ENCODE data around the gene KRTAP10-9.
A peak's percentile ranks its signal among the peaks of the same experiment; 100 is the strongest.
"Not testable (repeated sequence)": the region's sequence is repeated elsewhere in the genome, so short reads cannot be mapped to it uniquely, and the experiment has no call there.

Gene KRTAP10-9

DNA sequence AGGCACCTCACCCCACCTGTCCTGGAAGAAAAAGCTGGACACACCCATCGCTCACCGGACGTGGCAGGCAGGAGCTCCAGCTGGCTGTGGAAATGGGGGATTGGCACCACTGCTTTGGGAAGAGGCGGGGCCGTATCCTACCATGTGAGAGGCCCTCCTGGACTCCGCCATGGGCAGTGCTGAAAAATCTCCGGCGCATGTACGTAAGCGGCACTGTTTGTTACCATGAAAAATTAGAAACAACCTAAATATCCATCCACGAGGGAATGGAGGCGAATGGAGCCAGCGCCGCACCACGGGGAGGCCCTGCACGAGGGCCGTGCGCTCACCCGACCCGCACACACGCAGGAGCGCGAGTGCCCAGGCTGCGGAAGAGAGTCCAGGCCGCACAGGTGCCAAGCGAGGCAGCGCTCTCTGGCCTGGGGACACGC, 11.9 kb upstream of the KRTAP10-9 start:
- DNase-seq (ENCODE audit: low read depth in 2 of 2, low spot score in 1 of 2), result no peak

DNA sequence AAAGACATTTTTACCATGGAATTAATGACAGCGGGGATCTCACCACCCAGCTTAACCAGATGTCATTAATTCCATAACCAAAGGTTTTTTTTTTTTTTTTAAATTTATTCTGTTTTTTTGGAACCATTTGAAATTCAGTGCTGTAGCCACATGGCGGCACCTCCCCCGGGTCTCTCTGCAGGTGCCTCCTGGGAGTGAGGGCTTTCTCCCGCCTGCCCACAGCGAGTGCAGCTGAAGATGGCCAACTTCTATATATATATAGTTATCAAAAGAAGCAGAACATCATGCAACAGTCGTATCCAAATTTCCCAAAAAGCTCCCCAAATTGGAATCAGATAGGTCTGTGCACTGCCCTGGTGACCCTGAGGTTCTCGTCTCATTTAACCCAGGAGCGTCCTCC, 11.4 kb upstream of the KRTAP10-9 start:
- no peak for DNase-seq (ENCODE audit: low read depth in 2 of 2, low spot score in 1 of 2)

DNA sequence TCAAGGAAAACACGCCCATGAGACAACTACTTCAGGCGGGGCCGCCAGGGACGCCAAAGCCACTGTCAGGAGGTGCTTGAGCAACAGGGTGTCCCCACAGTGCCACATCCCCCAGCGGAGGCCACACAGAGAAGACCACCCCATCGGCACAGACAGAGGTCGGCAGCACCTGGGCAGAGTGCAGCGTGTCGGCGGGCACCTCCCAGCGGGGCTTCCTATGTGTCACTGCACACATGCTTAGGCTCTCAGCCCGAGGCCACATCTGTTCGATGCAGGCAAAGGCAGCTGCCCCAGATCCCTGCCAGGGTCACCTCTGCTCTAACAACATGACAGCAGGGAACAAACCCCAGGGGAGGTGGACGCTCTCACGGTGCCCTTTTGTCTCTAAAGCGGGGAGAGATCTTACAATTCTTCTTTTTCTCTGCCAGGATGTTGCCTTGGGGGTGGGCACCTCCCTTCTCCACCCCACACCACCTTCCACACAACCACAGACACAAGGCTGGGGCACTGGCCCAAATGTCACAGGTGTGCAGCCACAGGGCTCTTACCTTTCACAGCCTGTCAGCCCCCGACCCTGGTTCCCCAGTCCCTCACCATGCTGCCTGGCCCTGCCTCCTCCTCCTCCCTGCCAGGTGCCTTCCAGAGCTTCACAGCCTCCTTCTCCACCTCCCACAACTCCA, 10.8 kb upstream of the KRTAP10-9 start:
- no peak for DNase-seq (ENCODE audit: low read depth in 2 of 2, low spot score in 1 of 2)

DNA sequence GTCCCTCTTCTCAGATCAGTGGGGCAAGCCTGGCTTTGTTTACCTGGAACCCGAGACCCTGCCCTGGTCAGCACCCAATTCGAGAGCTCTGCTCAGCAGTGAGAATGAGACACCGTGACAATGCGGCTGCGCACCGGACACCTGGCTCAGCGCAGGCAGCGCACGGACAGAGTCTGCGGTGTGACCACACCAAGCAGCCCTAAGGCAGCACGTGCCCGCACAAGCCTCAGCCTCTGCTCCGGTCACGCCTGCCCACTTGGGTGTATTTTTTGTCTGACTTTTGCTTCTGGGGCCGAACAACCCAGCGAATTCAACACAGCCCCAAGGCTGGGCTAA, 10.3 kb upstream of the KRTAP10-9 start:
- DNase-seq (ENCODE audit: low read depth in 2 of 2, low spot score in 1 of 2), result no peak

DNA sequence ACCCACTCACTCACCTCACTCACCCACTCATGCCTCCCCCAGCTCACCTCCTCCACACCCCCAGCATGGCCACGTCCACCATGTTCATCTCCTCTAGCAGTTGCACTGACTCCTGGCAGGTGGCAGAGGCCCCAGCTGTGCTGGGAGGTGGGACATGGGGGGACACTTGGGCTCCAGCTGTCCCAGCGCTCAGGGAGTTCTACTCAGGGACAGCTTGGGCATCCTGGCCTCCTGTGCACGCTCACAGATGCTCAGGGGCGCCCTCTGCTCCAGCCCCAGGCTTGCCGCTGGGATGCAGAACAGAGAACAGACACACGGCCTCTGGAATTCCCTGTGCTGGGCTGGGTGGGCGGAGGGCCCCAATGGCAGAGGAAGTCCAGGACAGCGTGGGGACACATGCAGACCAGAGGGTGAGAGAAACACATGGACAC, 9.8 kb upstream of the KRTAP10-9 start:
- no peak for DNase-seq (ENCODE audit: low read depth in 2 of 2, low spot score in 1 of 2)

DNA sequence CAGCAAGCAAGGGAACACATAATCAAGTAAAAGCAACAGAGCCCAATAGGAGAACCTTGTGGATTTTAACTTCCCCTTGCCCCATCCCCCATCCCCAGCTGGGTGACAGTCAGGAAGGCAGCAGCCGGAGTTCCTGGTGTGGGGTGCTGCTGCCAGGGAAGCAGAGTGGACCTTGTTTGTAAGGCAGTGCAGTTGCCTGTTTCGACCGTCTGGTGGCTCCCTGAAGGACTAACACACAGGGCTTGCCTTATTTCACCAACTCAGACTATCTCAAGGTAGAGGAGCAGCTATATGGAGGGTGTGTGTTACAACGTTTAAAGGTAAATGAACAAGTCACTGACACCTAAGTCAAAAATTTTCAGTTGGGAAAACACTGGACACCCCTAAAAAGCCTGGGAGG, 8.4 kb upstream of the KRTAP10-9 start:
- DNase-seq (ENCODE audit: low read depth in 2 of 2, low spot score in 1 of 2), result no peak

DNA sequence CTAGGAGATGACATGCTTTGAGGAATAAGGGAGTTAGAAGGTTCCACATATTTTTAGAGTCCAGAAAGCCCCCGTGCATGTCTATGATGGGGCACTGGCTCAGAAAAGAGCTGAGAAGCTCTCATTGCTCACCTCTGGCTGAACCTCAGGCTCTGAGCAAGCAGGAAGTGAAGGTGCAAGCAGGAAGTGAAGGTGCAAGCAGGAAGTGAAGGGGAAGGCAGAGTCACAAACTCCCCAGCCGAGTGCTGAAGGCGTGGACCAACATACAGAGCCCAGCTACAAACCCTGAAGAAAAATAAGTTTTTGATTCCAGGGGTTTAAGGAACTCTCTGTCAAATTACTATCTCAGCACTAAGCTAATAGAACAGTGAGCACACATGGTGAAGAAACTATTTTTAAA, 8.0 kb upstream of the KRTAP10-9 start:
- DNase-seq (ENCODE audit: low read depth in 2 of 2, low spot score in 1 of 2), result peak in 1 of 2 donors; percentile 34

DNA sequence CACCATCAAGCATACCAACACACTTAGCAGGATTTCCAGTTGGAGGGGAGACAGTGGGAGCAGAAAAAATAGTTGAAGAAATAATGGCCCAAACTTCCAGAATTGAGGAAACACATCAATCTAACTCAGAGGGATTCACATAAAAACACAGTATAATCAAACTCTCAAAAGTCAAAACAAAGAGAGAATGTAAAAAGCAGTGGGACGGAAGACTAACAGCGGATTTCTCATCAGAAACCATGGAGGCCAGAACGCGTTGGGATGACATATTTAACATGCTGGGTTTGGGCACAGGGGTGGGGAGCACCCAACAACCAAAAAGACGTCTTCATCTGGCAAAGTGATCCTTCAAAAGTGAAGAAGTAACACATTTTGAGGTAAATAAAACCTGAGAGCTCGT, 7.0 kb upstream of the KRTAP10-9 start:
- DNase-seq (ENCODE audit: low read depth in 2 of 2, low spot score in 1 of 2), result no peak

DNA sequence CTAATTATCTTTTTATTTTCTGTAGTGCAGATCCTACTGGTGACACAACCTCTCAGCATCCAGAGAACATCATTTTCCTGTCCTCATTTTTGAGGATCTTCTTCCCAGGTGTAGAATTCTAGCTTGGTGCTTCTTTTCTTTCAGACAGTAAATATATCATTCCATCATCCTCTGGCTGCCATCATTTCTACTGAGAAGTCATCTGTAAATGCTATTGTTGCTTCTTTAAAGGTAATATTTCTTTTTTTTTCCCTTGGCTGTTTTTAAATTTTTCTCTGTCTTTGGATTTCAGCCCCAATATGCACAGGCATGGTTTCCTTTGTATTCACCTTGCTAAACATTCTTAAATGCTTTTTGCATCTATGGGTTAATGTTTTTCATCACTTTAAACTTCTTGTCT, 3.3 kb upstream of the KRTAP10-9 start:
- DNase-seq (ENCODE audit: low read depth in 2 of 2, low spot score in 1 of 2), result no peak

DNA sequence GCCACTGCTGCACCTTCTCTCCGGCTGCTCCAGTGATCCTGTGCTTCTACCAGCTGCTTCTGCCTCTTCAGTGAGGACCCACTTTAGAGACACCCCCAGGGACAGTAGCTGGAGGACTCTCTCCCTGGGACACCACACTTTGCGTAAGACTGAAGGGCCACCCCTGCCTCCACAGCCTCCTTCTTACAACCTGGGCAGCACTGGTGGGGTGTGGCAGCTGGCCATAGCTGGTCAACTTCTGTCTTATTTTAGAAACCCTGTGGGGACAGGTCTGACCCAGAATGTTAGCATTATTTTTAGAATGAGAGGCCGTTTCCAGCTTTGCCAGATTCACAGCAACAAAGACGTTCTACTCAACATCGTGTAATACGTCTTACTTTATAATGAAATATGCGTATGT, 1.1 kb upstream of the KRTAP10-9 start:
- DNase-seq (ENCODE audit: low read depth in 2 of 2, low spot score in 1 of 2), result no peak

DNA sequence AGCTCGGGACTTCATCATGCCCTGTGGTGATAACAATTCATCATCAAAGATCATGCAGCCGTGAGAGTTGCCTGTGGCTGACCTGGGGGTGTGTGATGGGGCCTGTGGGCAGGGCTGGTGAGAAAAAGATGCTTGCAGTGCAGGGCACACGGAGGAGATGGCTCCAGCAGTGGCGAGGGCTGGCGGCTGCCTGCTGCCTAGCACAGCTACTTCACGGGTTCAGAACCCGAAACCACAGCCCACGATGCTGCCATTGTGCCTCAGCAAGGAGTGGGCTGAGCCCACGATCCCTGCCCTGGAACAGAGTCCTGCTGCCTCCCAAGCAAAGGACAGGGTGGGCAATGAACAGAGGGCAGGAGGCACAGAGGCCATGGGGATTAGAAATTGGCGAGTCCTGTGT, 631 bp upstream of the KRTAP10-9 start:
- DNase-seq (ENCODE audit: low read depth in 2 of 2, low spot score in 1 of 2), result no peak

DNA sequence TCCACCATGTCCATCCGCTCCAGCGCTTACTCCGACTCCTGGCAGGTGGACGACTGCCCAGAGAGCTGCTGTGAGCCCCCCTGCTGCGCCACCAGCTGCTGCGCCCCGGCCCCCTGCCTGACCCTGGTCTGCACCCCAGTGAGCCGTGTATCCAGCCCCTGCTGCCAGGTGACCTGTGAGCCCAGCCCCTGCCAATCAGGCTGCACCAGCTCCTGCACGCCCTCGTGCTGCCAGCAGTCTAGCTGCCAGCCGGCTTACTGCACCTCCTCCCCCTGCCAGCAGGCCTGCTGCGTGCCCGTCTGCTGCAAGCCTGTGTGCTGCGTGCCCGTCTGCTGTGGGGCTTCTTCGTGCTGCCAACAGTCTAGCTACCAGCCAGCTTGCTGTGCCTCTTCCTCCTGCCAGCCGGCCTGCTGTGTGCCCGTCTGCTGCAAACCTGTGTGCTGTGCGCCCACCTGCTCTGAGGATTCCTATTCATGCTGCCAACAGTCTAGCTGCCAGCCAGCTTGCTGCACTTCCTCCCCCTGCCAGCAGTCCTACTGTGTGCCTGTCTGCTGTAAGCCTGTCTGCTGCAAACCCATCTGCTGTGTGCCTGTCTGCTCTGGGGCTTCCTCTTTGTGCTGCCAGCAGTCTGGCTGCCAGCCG, 409 bp downstream of the KRTAP10-9 start:
- not testable (repeated sequence) for DNase-seq (ENCODE audit: low read depth in 2 of 2, low spot score in 1 of 2)

DNA sequence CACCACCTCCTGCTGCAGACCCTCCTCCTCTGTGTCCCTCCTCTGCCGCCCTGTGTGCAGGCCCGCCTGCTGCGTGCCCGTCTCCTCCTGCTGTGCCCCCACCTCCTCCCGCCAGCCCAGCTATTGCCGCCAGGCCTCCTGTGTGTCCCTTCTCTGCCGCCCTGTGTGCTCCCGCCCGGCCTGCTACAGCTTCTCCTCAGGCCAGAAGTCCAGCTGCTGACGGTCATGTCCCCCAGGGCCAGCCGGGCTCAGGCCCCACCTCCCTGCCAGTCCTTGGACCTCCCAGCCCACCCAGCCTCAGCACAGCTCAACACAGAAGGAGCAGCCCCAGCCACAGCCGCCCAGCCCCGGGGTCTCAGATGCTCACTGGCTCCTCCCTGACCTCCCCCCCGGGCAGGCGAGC, 939 bp downstream of the KRTAP10-9 start:
- DNase-seq (ENCODE audit: low read depth in 2 of 2, low spot score in 1 of 2), result not testable (repeated sequence)

DNA sequence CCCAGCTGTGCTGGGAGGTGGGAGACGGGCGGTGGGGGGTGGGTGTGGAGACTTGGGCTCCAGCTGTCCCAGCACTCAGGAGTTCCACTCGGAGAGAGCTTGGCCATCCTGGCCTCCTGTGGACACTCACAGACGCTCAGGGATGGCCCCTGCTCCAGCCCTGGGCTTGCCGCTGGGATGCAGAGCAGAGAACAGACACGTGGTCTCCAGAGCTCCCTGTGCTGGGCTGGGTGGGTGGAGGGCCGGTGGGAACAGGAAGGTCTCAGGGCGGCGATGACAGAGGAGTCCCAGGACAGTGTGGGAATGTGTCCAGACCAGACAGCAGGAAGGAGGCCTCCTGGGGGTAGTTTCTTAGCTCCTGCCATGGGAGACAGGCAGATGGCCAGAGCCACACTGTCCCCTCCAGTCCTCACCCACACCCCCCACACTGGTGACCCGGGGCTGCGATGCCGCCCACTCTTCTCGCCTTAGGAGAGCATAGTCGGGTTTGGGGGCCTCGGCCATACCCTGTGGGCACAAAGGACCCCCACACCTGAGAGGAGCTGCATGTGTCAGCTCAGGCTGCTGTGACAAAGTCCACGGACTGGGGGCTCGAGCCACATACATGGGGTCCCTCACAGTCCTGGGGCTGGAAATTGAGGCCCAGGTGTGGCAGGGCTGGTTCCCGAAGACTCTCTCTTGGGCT, 2.0 kb downstream of the KRTAP10-9 start:
- no peak for DNase-seq (ENCODE audit: low read depth in 2 of 2, low spot score in 1 of 2)

DNA sequence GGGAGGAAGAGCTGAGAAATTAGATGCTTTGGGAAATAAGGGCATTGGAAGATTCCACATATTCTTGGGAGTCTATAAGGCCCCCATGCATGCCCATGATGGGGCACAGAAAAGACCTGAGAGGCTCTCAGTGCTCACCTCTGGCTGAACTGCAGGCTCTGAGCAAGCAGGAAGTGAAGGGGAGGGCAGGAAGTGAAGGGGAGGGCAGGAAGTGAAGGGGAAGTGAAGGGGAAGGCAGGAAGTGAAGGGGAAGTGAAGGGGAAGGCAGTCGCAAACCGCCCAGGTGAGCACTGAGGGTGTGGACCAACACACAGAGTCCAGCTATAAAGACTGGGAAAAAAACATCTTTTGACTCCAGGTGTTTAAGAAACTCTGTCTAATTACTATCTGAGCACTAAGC, 3.5 kb downstream of the KRTAP10-9 start:
- DNase-seq (ENCODE audit: low read depth in 2 of 2, low spot score in 1 of 2), result no peak

DNA sequence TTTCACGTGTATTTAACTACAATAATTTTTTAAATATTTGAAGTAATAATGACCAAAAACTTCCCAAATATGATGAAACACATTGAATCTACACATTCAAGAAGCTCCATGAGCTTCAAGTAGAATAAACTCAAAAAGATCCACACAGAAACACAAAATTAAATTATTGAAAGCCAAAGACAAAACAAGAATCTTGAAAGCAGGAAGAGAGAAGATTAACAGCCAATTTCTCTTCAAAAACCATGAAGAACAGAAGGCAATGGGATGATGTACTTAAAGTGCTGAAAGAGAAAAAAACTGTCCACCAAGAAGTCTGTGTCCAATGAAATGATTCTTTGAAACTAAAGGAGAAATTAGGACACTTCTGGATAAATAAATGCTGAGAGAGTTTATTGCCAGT, 5.2 kb downstream of the KRTAP10-9 start:
- DNase-seq (ENCODE audit: low read depth in 2 of 2, low spot score in 1 of 2), result no peak

DNA sequence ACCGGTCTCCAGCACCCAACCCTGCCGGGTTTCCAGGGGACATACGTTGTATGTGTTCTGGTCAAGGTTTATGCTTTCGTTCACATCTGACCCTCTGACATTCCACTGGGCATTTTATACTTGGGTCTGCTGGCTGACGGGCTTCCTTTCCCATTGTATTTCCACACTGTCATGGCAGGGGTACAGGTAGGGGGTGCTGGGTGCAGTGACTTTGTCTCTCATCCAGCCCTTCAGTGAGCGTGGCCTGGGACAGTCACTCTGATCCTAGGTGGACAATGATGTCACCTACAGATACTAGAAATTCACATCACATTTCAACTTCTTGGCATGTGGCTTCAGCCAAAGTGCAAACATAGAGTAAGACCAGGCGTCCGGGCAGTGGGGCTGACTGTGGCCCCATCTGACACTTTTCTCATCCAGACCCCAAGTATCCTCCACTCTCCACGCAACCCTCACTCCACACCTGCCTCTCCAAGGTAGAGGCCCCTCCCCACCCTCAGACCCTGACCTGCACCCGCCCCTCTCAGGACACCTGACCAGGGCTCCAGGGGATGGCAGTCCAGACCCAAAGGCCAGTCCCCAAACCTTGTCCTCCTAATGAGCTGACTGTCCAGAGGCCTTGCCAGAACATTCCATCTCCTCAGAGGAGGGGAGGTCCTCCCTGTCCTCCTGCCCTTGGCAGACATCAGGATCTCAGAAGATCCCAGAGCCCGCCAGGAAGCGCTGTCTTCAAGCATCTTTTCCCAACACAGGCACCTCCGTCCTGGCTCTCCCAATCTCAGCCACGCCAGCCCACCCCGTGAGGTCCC, 9.5 kb downstream of the KRTAP10-9 start:
- DNase-seq (ENCODE audit: low read depth in 2 of 2, low spot score in 1 of 2), result no peak

DNA sequence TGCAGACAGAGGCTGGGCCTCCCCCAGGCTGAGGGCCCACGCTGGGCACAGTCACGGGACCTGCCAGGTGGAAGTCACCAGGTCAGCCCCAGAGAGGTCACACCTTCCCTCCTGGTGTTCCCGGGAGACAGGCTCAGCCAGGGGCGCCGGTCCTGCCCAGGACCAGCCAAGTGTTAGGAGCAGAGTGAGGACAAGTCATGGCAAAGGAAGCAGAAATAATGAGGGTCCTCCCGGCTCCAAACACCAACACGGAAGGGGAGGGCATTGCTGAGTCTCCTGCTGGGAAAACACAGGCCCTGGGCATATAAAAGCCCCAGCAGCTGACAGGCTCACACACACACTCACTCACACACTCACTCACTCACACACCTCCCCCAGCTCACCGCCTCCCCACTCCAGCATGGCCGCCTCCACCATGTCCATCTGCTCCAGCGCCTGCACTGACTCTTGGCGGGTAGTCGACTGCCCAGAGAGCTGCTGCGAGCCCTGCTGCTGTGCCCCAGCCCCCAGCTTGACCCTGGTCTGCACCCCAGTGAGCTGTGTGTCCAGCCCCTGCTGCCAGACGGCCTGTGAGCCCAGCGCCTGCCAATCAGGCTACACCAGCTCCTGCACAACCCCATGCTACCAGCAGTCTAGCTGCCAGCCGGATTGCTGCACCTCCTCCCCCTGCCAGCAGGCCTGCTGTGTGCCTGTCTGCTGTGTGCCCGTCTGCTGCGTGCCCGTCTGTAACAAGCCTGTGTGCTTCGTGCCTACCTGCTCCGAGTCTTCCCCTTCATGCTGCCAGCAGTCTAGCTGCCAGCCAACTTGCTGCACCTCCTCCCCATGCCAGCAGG, 10.3 kb downstream of the KRTAP10-9 start, which contains the start of gene KRTAP10-10:
Gene KRTAP10-10, plus strand, starts transcription at position 339 of the 833 bp plus-strand sequence. Its CDS starts 62 bp downstream, at position 401.
- no peak for DNase-seq (ENCODE audit: low read depth in 2 of 2, low spot score in 1 of 2)

DNA sequence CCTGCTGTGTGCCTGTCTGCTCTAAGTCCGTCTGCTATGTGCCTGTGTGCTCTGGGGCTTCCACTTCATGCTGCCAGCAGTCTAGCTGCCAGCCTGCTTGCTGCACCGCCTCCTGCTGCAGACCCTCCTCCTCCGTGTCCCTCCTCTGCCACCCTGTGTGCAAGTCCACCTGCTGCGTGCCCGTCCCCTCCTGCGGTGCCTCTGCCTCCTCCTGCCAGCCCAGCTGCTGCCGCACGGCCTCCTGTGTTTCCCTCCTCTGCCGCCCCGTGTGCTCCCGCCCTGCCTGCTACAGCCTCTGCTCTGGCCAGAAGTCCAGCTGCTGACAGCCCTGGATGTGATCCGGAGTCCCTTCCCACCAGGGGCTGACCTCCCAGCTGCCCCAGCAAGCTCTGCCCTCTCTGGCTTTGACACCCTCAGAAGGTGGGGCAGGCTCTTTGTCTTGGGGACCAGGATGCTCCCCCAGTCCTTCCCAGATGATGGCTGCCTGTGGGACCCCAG, 11.0 kb downstream of the KRTAP10-9 start:
- DNase-seq (ENCODE audit: low read depth in 2 of 2, low spot score in 1 of 2), result not testable (repeated sequence)

DNA sequence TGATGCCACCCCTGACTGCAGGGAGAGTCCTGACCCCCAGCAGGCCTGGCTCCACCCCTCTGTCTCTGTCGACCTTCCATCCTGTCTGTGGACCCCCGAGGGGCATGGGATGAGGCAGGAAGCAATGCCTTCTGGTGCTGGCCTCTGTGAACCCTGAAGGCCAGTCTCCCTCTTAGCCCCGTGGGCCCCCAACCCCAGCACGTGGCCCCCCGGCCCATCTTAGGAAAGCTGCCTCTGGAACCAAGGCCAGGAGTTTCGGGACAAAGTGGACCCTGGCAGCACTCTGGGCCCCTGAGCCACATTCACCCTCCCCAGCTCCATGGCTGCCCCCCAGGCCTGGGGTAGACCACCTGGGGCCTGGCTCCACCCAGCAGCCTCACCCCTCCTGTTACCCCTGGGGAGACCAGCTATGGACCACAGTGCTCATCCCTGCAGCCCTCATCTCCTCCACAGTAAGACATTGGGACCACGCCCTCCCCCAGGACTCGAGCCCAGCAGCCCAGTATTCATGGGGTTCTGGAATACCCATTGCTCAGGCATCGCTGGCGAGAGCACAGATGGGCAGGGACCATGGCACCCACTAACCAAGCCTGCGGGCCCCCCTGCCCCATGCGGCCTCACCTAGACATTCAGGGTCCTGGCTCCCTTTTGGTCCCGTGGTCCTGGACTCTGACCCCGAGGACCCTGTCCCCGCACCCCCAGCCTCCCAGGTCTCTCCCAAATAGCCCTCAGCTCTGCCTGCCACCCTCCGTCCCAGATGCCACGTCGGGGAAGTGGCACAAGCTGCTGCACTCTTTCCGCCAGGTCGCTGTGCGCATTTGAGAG, 11.8 kb downstream of the KRTAP10-9 start:
- DNase-seq (ENCODE audit: low read depth in 2 of 2, low spot score in 1 of 2), result not testable (repeated sequence)

Measured in stimulated activated CD8-positive, alpha-beta memory T cell treated with anti-CD3 and anti-CD28 coated beads, Interleukin-4, amount 100 ng/mL, for 1 hour (primary cell).